Skin of body (tissue), 2 donors: Measurements from ENCODE around the gene NPNT. TPM values are rescaled to one million over a fixed set of nuclear protein-coding genes. Genes with fewer than 3 reads are reported as not detected.

Experiments used
- DNase-seq: peaks from one replicate; lab custom pipeline; 2025; lab: John Stamatoyannopoulos, UW
- total RNA-seq: library from RNA; depleted of rRNA; stranded (reverse); fragments of >200 nt; gene quantifications from one replicate; pipeline ENCODE4 v1.2.3, GENCODE V29; 2014

NPNT gene
- total RNA-seq, 1 donor from 2014 or later: 30.7 TPM

- DNase-seq: no peak
Measured at GRCh38 chr4:105970371-105970770, 75.1 kb downstream of the NPNT start.

- DNase-seq: no peak
Measured at GRCh38 chr4:105971036-105971435, 75.8 kb downstream of the NPNT start.

GRCh38 chr4:105972946-105973621 is 77.8 kb downstream of the NPNT start:
- DNase-seq: no peak

- no peak for DNase-seq
Measured at GRCh38 chr4:105976915-105977314, 81.6 kb downstream of the NPNT start.

- DNase-seq: no peak
Measured at GRCh38 chr4:105978684-105979296, 83.5 kb downstream of the NPNT start.

GRCh38 chr4:105979506-105979905 is 84.2 kb downstream of the NPNT start:
- no peak for DNase-seq

- no peak for DNase-seq
Measured at GRCh38 chr4:105988671-105989070, 93.4 kb downstream of the NPNT start.

GRCh38 chr4:105989485-105990242 is 94.4 kb downstream of the NPNT start:
- DNase-seq: no peak

- peak; percentile 38 for DNase-seq
Measured at GRCh38 chr4:105990933-105991332, 95.7 kb downstream of the NPNT start.

- no peak for DNase-seq
Measured at GRCh38 chr4:105991726-105992125, 96.5 kb downstream of the NPNT start.

GRCh38 chr4:105992641-105993305 is 97.5 kb downstream of the NPNT start:
- DNase-seq: no peak

GRCh38 chr4:105994061-105994460 is 98.8 kb downstream of the NPNT start:
- no peak for DNase-seq

- no peak for DNase-seq
Measured at GRCh38 chr4:105994841-105995501, 99.7 kb downstream of the NPNT start.

- no peak for DNase-seq
Measured at GRCh38 chr4:105996845-105997244, 101.6 kb downstream of the NPNT start.

- no peak for DNase-seq
Measured at GRCh38 chr4:105998171-105999063, 103.1 kb downstream of the NPNT start.

- no peak for DNase-seq
Measured at GRCh38 chr4:106002994-106003393, 107.7 kb downstream of the NPNT start.

GRCh38 chr4:106010761-106011160 is 115.5 kb downstream of the NPNT start:
- no peak for DNase-seq

GRCh38 chr4:106011387-106011786 is 116.1 kb downstream of the NPNT start:
- DNase-seq: no peak

- DNase-seq: no peak
Measured at GRCh38 chr4:106017975-106018374, 122.7 kb downstream of the NPNT start.

GRCh38 chr4:106019771-106020170 is 124.5 kb downstream of the NPNT start:
- no peak for DNase-seq
